ENCODE data around the gene ITLN1. TPM values are rescaled to one million over a fixed set of nuclear protein-coding genes. Genes with fewer than 3 reads are reported as not detected.

ITLN1 gene
- total RNA-seq, 2 donors from 2014 or later, result 5.9 to 8.6 TPM

GRCh38 chr1:160866001-160866694 is 18.8 kb downstream of the ITLN1 start:
- no peak for DNase-seq
- Histone ChIP-seq H3K4me1 (no peaks in the 10 kb centered on the region), H3K27ac (no peak overlapping the region), H3K36me3 (replicated peaks in 1 of 2; ENCODE audit: insufficient read depth in 1 of 2, low read depth in 2 of 2) (no peaks in the 10 kb centered on the region), H3K4me3 (no peak overlapping the region), H3K27me3 (peaks cover 0 to 3% of the 10 kb centered on the region in 2 donors), H3K9me3 (no peaks in the 10 kb centered on the region)
- ATAC-seq, result no peak
- intact Hi-C loops (cut with DNase I), result no loop called here
- TF ChIP-seq CTCF (IDR thresholded peaks at IDR 0.05) (no peak), POLR2A (IDR thresholded peaks at IDR 0.05) (no peak)

GRCh38 chr1:160865337-160865736 is 19.6 kb downstream of the ITLN1 start:
- Histone ChIP-seq H3K36me3 (replicated peaks in 1 of 2; ENCODE audit: insufficient read depth in 1 of 2, low read depth in 2 of 2) (no peaks in the 10 kb centered on the region), H3K4me1 (no peaks in the 10 kb centered on the region), H3K27ac (no peak overlapping the region), H3K4me3 (no peak overlapping the region), H3K9me3 (no peaks in the 10 kb centered on the region), H3K27me3 (peaks cover 0 to 3% of the 10 kb centered on the region in 2 donors)
- intact Hi-C loops (cut with DNase I), result no loop called here
- TF ChIP-seq POLR2A (IDR thresholded peaks at IDR 0.05) (no peak), CTCF (IDR thresholded peaks at IDR 0.05) (no peak)
- no peak for ATAC-seq
- no peak for DNase-seq
- WGBS, 2 donors, result 77 to 80% methylated on average over 5 of the region's 5 CpGs

- Histone ChIP-seq H3K4me1 (no peaks in the 10 kb centered on the region), H3K36me3 (replicated peaks in 1 of 2; ENCODE audit: insufficient read depth in 1 of 2, low read depth in 2 of 2) (no peaks in the 10 kb centered on the region), H3K4me3 (no peak overlapping the region), H3K9me3 (no peaks in the 10 kb centered on the region), H3K27me3 (peaks cover 0 to 3% of the 10 kb centered on the region in 2 donors), H3K27ac (no peak overlapping the region)
- WGBS, 2 donors, result 67 to 81% methylated on average over 2 of the region's 2 CpGs
- TF ChIP-seq POLR2A (IDR thresholded peaks at IDR 0.05) (no peak), CTCF (IDR thresholded peaks at IDR 0.05) (no peak)
- DNase-seq (no peak), ATAC-seq (no peak)
- intact Hi-C loops (cut with DNase I), result no loop called here
Measured at GRCh38 chr1:160864173-160864572, 20.8 kb downstream of the ITLN1 start.

GRCh38 chr1:160863774-160864131 is 21.2 kb downstream of the ITLN1 start:
- peak overlapping the region in 1 of 4 donors; percentile 42 for H3K27ac ChIP-seq
- no peaks in the 10 kb centered on the region for H3K36me3 ChIP-seq (replicated peaks in 1 of 2; ENCODE audit: insufficient read depth in 1 of 2, low read depth in 2 of 2)
- H3K9me3 ChIP-seq, result no peaks in the 10 kb centered on the region
- TF ChIP-seq POLR2A (IDR thresholded peaks at IDR 0.05), result no peak
- TF ChIP-seq CTCF (IDR thresholded peaks at IDR 0.05), result no peak
- peaks cover 0 to 3% of the 10 kb centered on the region in 2 donors for H3K27me3 ChIP-seq
- ATAC-seq (no peak), DNase-seq (no peak)
- WGBS, 2 donors, result 72 to 87% methylated on average over 4 of the region's 4 CpGs
- H3K4me1 ChIP-seq, result no peaks in the 10 kb centered on the region
- intact Hi-C loops (cut with DNase I), result no loop called here
- H3K4me3 ChIP-seq, result no peak overlapping the region
